K562 (cell line): ENCODE data around the gene BGN. TPM values are rescaled to one million over a fixed set of nuclear protein-coding genes. Genes with fewer than 3 reads are reported as not detected.
A peak's percentile ranks its signal among the peaks of the same experiment; 100 is the strongest.

ENCODE experiments used
- ARID3B ChIP-seq: fragments of 250-450 bp; sonication (Bioruptor Pico); IDR thresholded peaks from 2 replicates; pipeline ENCODE4 v1.4.0; 2020; ENCODE audit warnings: borderline replicate concordance
- BRF2 ChIP-seq: IDR thresholded peaks from 3 replicates; pipeline ENCODE4 v1.6.1; 2011; ENCODE audit warnings: borderline replicate concordance, mild to moderate bottlenecking; ENCODE audit not compliant: insufficient read length, insufficient read depth
- CAMTA2 ChIP-seq: fragments of 250-450 bp; sonication (Bioruptor Pico); conservative IDR thresholded peaks from 2 replicates; pipeline ENCODE4 v1.5.1; 2022
- CCAR2 ChIP-seq: fragments of 200-400 bp; formaldehyde crosslinking; IDR thresholded peaks from 2 replicates; pipeline ENCODE4 v1.6.1; 2017; ENCODE audit warnings: mild to moderate bottlenecking, low read depth, low read length
- ETS1 ChIP-seq: conservative IDR thresholded peaks from 2 replicates; pipeline ENCODE4 v1.6.1; 2011; ENCODE audit warnings: low read depth, mild to moderate bottlenecking, low read length; ENCODE audit not compliant: control insufficient read depth
- FUS ChIP-seq: fragments of 200-400 bp; formaldehyde crosslinking; optimal IDR thresholded peaks from 2 replicates; pipeline ENCODE3; 2017; ENCODE audit warnings: low read depth, low read length
- GABPB1 ChIP-seq: sonication (generic); formaldehyde crosslinking; IDR thresholded peaks from 2 replicates; pipeline ENCODE4 v1.8.0; 2022; ENCODE audit warnings: mild to moderate bottlenecking, missing genetic modification reagents
- KAT7 ChIP-seq: sonication (generic); formaldehyde crosslinking; IDR thresholded peaks from 2 replicates; pipeline ENCODE4 v1.8.0; 2022; ENCODE audit warnings: missing genetic modification reagents, mild to moderate bottlenecking, borderline replicate concordance
- MXI1 ChIP-seq: IDR thresholded peaks from 2 replicates; pipeline ENCODE4 v1.6.1; 2011; ENCODE audit warnings: low read depth, mild to moderate bottlenecking, improper control_type of control experiment, low read length
- PCBP1 ChIP-seq: fragments of 200-400 bp; formaldehyde crosslinking; IDR thresholded peaks from 2 replicates; pipeline ENCODE4 v1.6.1; 2018; ENCODE audit warnings: mild to moderate bottlenecking, low read depth, low read length; ENCODE audit not compliant: poor library complexity, severe bottlenecking
- POLR2G ChIP-seq: fragments of 200-400 bp; formaldehyde crosslinking; IDR thresholded peaks from 2 replicates; pipeline ENCODE4 v1.6.1; 2017; ENCODE audit warnings: low read depth, mild to moderate bottlenecking, antibody characterized with exemption, low read length, moderate library complexity
- RBM22 ChIP-seq: fragments of 200-400 bp; formaldehyde crosslinking; IDR thresholded peaks from 2 replicates; pipeline ENCODE4 v1.6.1; 2018; ENCODE audit warnings: low read length, low read depth; ENCODE audit not compliant: poor library complexity, severe bottlenecking
- RBM25 ChIP-seq: fragments of 200-400 bp; formaldehyde crosslinking; IDR thresholded peaks from 2 replicates; pipeline ENCODE4 v1.6.1; 2018; ENCODE audit warnings: low read length, low read depth, moderate library complexity; ENCODE audit not compliant: severe bottlenecking
- SMC3 ChIP-seq: conservative IDR thresholded peaks from 2 replicates; pipeline ENCODE4 v1.6.1; 2011; ENCODE audit warnings: low read depth, low read length, improper control_type of control experiment; ENCODE audit not compliant: insufficient read depth
- SPI1 ChIP-seq: IDR thresholded peaks from 2 replicates; pipeline ENCODE4 v1.6.1; 2011; ENCODE audit warnings: low read depth, low read length, control low read depth, borderline replicate concordance
- TCF15 ChIP-seq: fragments of 250-450 bp; sonication (Bioruptor Pico); IDR thresholded peaks from 2 replicates; pipeline ENCODE4 v1.8.0; 2022; ENCODE audit warnings: moderate library complexity, mild to moderate bottlenecking, inconsistent platforms
- TEAD1 ChIP-seq, 2 experiments: fragments of 450-650 bp in 1 of 2; sonication (generic) in 1 of 2; formaldehyde crosslinking; IDR thresholded peaks; 2 replicates each; pipeline versions ENCODE4 v1.4.0 to v1.8.0; 2020 to 2022; ENCODE audit warnings: mild to moderate bottlenecking in 2 of 2, missing genetic modification reagents in 1 of 2
- ZBTB33 ChIP-seq: sonication (generic); formaldehyde crosslinking; IDR thresholded peaks from 2 replicates; pipeline ENCODE4 v1.8.1; 2023; ENCODE audit warnings: mild to moderate bottlenecking, missing genetic modification reagents
- ZFP1 ChIP-seq: fragments of 450-650 bp; formaldehyde crosslinking; IDR thresholded peaks from 2 replicates; pipeline ENCODE4 v1.4.0; 2020; ENCODE audit warnings: mild to moderate bottlenecking, mixed read lengths
- ZNF133 ChIP-seq: fragments of 250-450 bp; sonication (Bioruptor Pico); IDR thresholded peaks from 2 replicates; pipeline ENCODE4 v1.4.0; 2020; ENCODE audit warnings: mild to moderate bottlenecking
- ZNF23 ChIP-seq: fragments of 250-450 bp; sonication (Bioruptor Pico); IDR thresholded peaks from 2 replicates; pipeline ENCODE4 v1.4.0; 2020; ENCODE audit warnings: mild to moderate bottlenecking
- ZNF445 ChIP-seq: fragments of 250-450 bp; sonication (Bioruptor Pico); IDR thresholded peaks from 2 replicates; pipeline ENCODE4 v1.4.0; 2020; ENCODE audit warnings: low read depth, mild to moderate bottlenecking, moderate library complexity
- ZNF583 ChIP-seq: fragments of 250-450 bp; sonication (Bioruptor Pico); IDR thresholded peaks from 2 replicates; pipeline ENCODE4 v1.4.0; 2020
- polyA plus RNA-seq, 8 experiments: library from polyadenylated mRNA; depleted of rRNA in 4 of 8; stranded (reverse) in 5 of 8; unstranded in 3 of 8; fragments of >200 nt; fragmentation: Nextera tagmentation in 2 of 8; fragmentation: Illumina TruSeq in 1 of 8; extraction: Ambion mirVana in 2 of 8; extraction: Trizol in 1 of 8; gene quantifications; 2 replicates each; pipeline versions ENCODE4 v1.2.1 to v1.2.3, GENCODE V29; 2011 to 2014; ENCODE audit warnings: inconsistent platforms in 1 of 8, missing spikeins in 1 of 8
- total RNA-seq, 7 experiments: library from RNA; depleted of rRNA in 6 of 7; stranded (reverse); fragments of >200 nt in 6 of 7; fragmentation: Illumina TruSeq in 2 of 7; extraction: Trizol in 2 of 7; gene quantifications; 2 replicates each; pipeline versions ENCODE4 v1.2.1 to v1.2.3, GENCODE V29; 2011 to 2021; ENCODE audit warnings: low replicate concordance in 1 of 7

The BGN gene
- total and polyA plus RNA-seq, 9 of the 15 experiments (the other 6 are each of a cell fraction or from before 2014, with no cell fraction given) = 0.11 TPM; not detected in 8

GRCh38 chrX:153469811-153470410 lies 24.9 kb upstream of the BGN start (continued):
- TF ChIP-seq ZNF133 = no peak
- TF ChIP-seq ETS1 = peak; percentile 71
- no peak for TF ChIP-seq CAMTA2 (CRISPR knock-in tag)
- TF ChIP-seq ARID3B = no peak
- TF ChIP-seq ZNF583 (CRISPR knock-in tag) = no peak
- no peak for TF ChIP-seq POLR2G
- TF ChIP-seq RBM25 = no peak
- TF ChIP-seq TCF15 (CRISPR knock-in tag) = no peak
- TF ChIP-seq GABPB1 (CRISPR knock-in tag) = peak; percentile 23; the same call in 1 of the 2 replicates
- no peak for TF ChIP-seq RBM22
- no peak for TF ChIP-seq SMC3
- no peak for TF ChIP-seq PCBP1
- TF ChIP-seq ZBTB33 (CRISPR knock-in tag) = no peak
- no peak for TF ChIP-seq BRF2
- no peak for TF ChIP-seq ZNF23
- TF ChIP-seq KAT7 = no peak
- TF ChIP-seq TEAD1 (CRISPR knock-in tag; IDR thresholded peaks at IDR 0.05) = no peak
- TF ChIP-seq ZFP1 (CRISPR knock-in tag) = no peak
- no peak for TF ChIP-seq ZNF445
- no peak for TF ChIP-seq FUS
- TF ChIP-seq CCAR2 = no peak
- 0 out of 2 replicates have a peak, but pooled peaks have one; percentile 15 for TF ChIP-seq SPI1
- 0 out of 2 replicates have a peak, but pooled peaks have one; percentile 48 for TF ChIP-seq MXI1
